K562 (cell line): ENCODE measurements around the gene SOCS3. TPM values are rescaled to one million over a fixed set of nuclear protein-coding genes. Genes with fewer than 3 reads are reported as not detected.
A peak's percentile ranks its signal among the peaks of the same experiment; 100 is the strongest.
"Not testable (repeated sequence)": the region's sequence is repeated elsewhere in the genome, so short reads cannot be mapped to it uniquely, and the experiment has no call there.

Experiments used
- ATAC-seq: fragments of 200-7000 bp; cut with Tn5 transposase; 3 replicates; pipeline ENCODE4 v1.9.1; 2020; ENCODE audit warnings: moderate library complexity
- BruUV-seq: library from RNA; stranded (reverse); fragments of 400-500 nt; replicated peaks from 2 replicates; lab custom pipeline; 2021; lab: Mats Ljungman, UMichigan
- CTCF ChIA-PET: fragments of 300-600 bp; formaldehyde crosslinking; extraction: SDS; loops from one replicate; lab custom pipeline; 2021; ENCODE audit warnings: low intra/inter-chr PET ratio; lab: Yijun Ruan, JAX
- POLR2A ChIA-PET: fragments of 300-600, 350-650 bp; sonication (Branson Sonifier 250); formaldehyde crosslinking; extraction: SDS; loops from one replicate; lab custom pipeline; 2021; ENCODE audit warnings: antibody characterized with exemption, inconsistent platforms; lab: Yijun Ruan, JAX
- DNase-seq, 4 experiments: peaks; one replicate each; pipeline versions ENCODE4 v3.0.0 to v3.0.0-alpha.2; 2011 to 2018; ENCODE audit warnings: low spot score in 3 of 4, mixed read lengths in 3 of 4; ENCODE audit errors: extremely low read depth in 1 of 4
- FAIRE-seq: peaks from 2 replicates; lab custom pipeline; 2011; peaks lifted over from hg19 to GRCh38; lab: Jason Lieb, UNC
- H2AFZ ChIP-seq: 2 replicates; pipeline ENCODE4 v1.6.0; 2011; ENCODE audit warnings: low read depth, low read length, control low read depth, inconsistent platforms
- H3K27ac ChIP-seq: fragments of 200-600 bp; 3 replicates; pipeline ENCODE4 v1.8.0; 2011; ENCODE audit warnings: low read depth, mild to moderate bottlenecking, control low read depth, inconsistent platforms, low read length, moderate library complexity, mixed read lengths; ENCODE audit errors: extremely low read depth
- H3K27me3 ChIP-seq, 2 experiments: fragments of 300-600 bp in 1 of 2; 2 replicates in 1 of 2; 3 replicates in 1 of 2; pipeline versions ENCODE4 v1.6.0 to v1.8.0; 2011; ENCODE audit warnings: inconsistent platforms in 2 of 2, low read length in 2 of 2, mild to moderate bottlenecking in 1 of 2, mixed read lengths in 1 of 2, moderate library complexity in 1 of 2; ENCODE audit not compliant: control insufficient read depth in 2 of 2, insufficient read depth in 2 of 2
- H3K36me3 ChIP-seq: fragments of 300-600 bp; 3 replicates; pipeline ENCODE4 v1.8.0; 2011; ENCODE audit warnings: mild to moderate bottlenecking, low read length, inconsistent platforms; ENCODE audit not compliant: control insufficient read depth, insufficient read depth
- H3K4me1 ChIP-seq, 2 experiments: fragments of 200-600 bp in 1 of 2; replicated peaks in 1 of 2; 2 replicates in 1 of 2; 3 replicates in 1 of 2; pipeline versions ENCODE4 v1.5.1 to v1.8.0; 2011; ENCODE audit warnings: inconsistent platforms in 2 of 2, low read length in 2 of 2, mild to moderate bottlenecking in 1 of 2, mixed read lengths in 1 of 2, moderate library complexity in 1 of 2; ENCODE audit not compliant: control insufficient read depth in 2 of 2, insufficient read depth in 2 of 2
- H3K4me2 ChIP-seq: 2 replicates; pipeline ENCODE4 v1.6.1; 2011; ENCODE audit warnings: low read length, control low read depth, inconsistent platforms, mixed read lengths; ENCODE audit not compliant: insufficient read depth
- H3K4me3 ChIP-seq: fragments of 200-600 bp; sonication (generic), shearing (Covaris generic); 2 replicates; pipeline ENCODE4 v1.5.1; 2016; ENCODE audit warnings: control low read depth, inconsistent platforms
- H3K79me2 ChIP-seq: fragments of 200-600 bp; 3 replicates; pipeline ENCODE4 v1.8.0; 2011; ENCODE audit warnings: low read length, inconsistent platforms; ENCODE audit not compliant: control insufficient read depth, insufficient read depth
- H3K9ac ChIP-seq, 2 experiments: 2 replicates each; pipeline versions ENCODE4 v1.6.0 to v1.6.1; 2011; ENCODE audit warnings: low read depth in 2 of 2, low read length in 2 of 2, control low read depth in 1 of 2, inconsistent platforms in 1 of 2, mild to moderate bottlenecking in 1 of 2, mixed read lengths in 1 of 2; ENCODE audit not compliant: insufficient read depth in 1 of 2
- H3K9me1 ChIP-seq: one replicate; pipeline ENCODE4 v1.6.0; 2011; ENCODE audit warnings: inconsistent platforms, mild to moderate bottlenecking, low read length, moderate library complexity; ENCODE audit not compliant: control insufficient read depth, insufficient read depth
- H3K9me3 ChIP-seq: replicated peaks from 2 replicates; pipeline ENCODE4 v1.5.1; 2011; ENCODE audit warnings: low read depth, low read length, inconsistent platforms; ENCODE audit not compliant: control insufficient read depth, insufficient read depth
- H4K20me1 ChIP-seq: replicated peaks from 2 replicates; pipeline ENCODE4 v1.6.1; 2011; ENCODE audit warnings: low read length, inconsistent platforms, mixed read lengths; ENCODE audit not compliant: control insufficient read depth, insufficient read depth
- ADNP ChIP-seq: fragments of 200-800 bp; sonication (Bioruptor generic); IDR thresholded peaks from 2 replicates; pipeline ENCODE4 v1.6.1; 2016; ENCODE audit warnings: missing genetic modification characterization, missing compliant biosample characterization
- BCOR ChIP-seq: fragments of 450-650 bp; IDR thresholded peaks from 2 replicates; pipeline ENCODE4 v1.6.1; 2016
- CBX1 ChIP-seq: sonication (generic); IDR thresholded peaks from 2 replicates; pipeline ENCODE4 v1.6.1; 2016; ENCODE audit warnings: antibody characterized with exemption, low read depth, mild to moderate bottlenecking
- EGR1 ChIP-seq: fragments of 450-650 bp; conservative IDR thresholded peaks from 2 replicates; pipeline ENCODE4 v1.6.1; 2017; ENCODE audit warnings: mild to moderate bottlenecking
- KAT7 ChIP-seq: sonication (generic); formaldehyde crosslinking; IDR thresholded peaks from 2 replicates; pipeline ENCODE4 v1.8.0; 2022; ENCODE audit warnings: missing genetic modification reagents, mild to moderate bottlenecking, borderline replicate concordance
- KDM1A ChIP-seq, 2 experiments: fragments of 450-650 bp; IDR thresholded peaks; 2 replicates each; pipeline ENCODE4 v1.6.1; 2016; ENCODE audit warnings: mild to moderate bottlenecking in 2 of 2
- PTBP1 ChIP-seq: fragments of 200-400 bp; formaldehyde crosslinking; IDR thresholded peaks from 2 replicates; pipeline ENCODE4 v1.6.1; 2017; ENCODE audit warnings: low read depth, low read length
- RBM25 ChIP-seq: fragments of 200-400 bp; formaldehyde crosslinking; IDR thresholded peaks from 2 replicates; pipeline ENCODE4 v1.6.1; 2018; ENCODE audit warnings: low read length, low read depth, moderate library complexity; ENCODE audit not compliant: severe bottlenecking
- RCOR1 ChIP-seq, 2 experiments: IDR thresholded peaks; 2 replicates each; pipeline ENCODE4 v1.6.1; 2012; ENCODE audit warnings: low read depth in 2 of 2, low read length in 2 of 2, borderline replicate concordance in 1 of 2, improper control_type of control experiment in 1 of 2
- SMARCA5 ChIP-seq: fragments of 450-650 bp; IDR thresholded peaks from 2 replicates; pipeline ENCODE4 v1.6.1; 2016
- TCF7 ChIP-seq: sonication (generic); IDR thresholded peaks from 2 replicates; pipeline ENCODE4 v1.6.1; 2016; ENCODE audit warnings: antibody characterized with exemption, borderline replicate concordance
- ZFP36 ChIP-seq: fragments of 150-350 bp; IDR thresholded peaks from 2 replicates; pipeline ENCODE4 v1.6.1; 2018; ENCODE audit warnings: low read length, low read depth; ENCODE audit not compliant: partially characterized antibody
- WGBS: fragments of 100-300 bp; shearing (Covaris generic); methylation state at CpG from one replicate; pipeline ENCODE4 v1.1.6; 2016; ENCODE audit warnings: low coverage, mixed read lengths; ENCODE audit not compliant: insufficient coverage; ENCODE audit errors: missing lambda C conversion rate; 5-methylcytosine and 5-hydroxymethylcytosine counted together
- in situ Hi-C: fragments of 300-500 bp; cut with MboI; formaldehyde crosslinking; loops from 4 replicates; pipeline ENCODE4 v1.15.0; 2018; ENCODE audit warnings: inconsistent platforms, mixed read lengths
- intact Hi-C: fragments of 100-400 bp; cut with micrococcal nuclease; formaldehyde crosslinking; loops from 2 replicates; pipeline ENCODE4 v1.14.2; 2022
- polyA plus RNA-seq, 8 experiments: library from polyadenylated mRNA; depleted of rRNA in 4 of 8; stranded (reverse) in 5 of 8; unstranded in 3 of 8; fragments of >200 nt; fragmentation: Nextera tagmentation in 2 of 8; fragmentation: Illumina TruSeq in 1 of 8; extraction: Ambion mirVana in 2 of 8; extraction: Trizol in 1 of 8; gene quantifications; 2 replicates each; pipeline versions ENCODE4 v1.2.1 to v1.2.3, GENCODE V29; 2011 to 2014; ENCODE audit warnings: inconsistent platforms in 1 of 8, missing spikeins in 1 of 8
- total RNA-seq, 7 experiments: library from RNA; depleted of rRNA in 6 of 7; stranded (reverse); fragments of >200 nt in 6 of 7; fragmentation: Illumina TruSeq in 2 of 7; extraction: Trizol in 2 of 7; gene quantifications; 2 replicates each; pipeline versions ENCODE4 v1.2.1 to v1.2.3, GENCODE V29; 2011 to 2021; ENCODE audit warnings: low replicate concordance in 1 of 7
- TF ChIP-seq, protein P1 (sequence below), 2 experiments: fragments of 150-350 bp in 1 of 2; IDR thresholded peaks; 2 replicates each; pipeline ENCODE4 v1.6.1; 2012 to 2016; ENCODE audit warnings: low read depth in 2 of 2, low read length in 2 of 2, mild to moderate bottlenecking in 1 of 2, moderate library complexity in 1 of 2

The SOCS3 gene
- total and polyA plus RNA-seq, 9 of the 15 experiments (the other 6 are each of a cell fraction or from before 2014, with no cell fraction given) = 0.56 to 38.9 (median 13.7) TPM

DNA sequence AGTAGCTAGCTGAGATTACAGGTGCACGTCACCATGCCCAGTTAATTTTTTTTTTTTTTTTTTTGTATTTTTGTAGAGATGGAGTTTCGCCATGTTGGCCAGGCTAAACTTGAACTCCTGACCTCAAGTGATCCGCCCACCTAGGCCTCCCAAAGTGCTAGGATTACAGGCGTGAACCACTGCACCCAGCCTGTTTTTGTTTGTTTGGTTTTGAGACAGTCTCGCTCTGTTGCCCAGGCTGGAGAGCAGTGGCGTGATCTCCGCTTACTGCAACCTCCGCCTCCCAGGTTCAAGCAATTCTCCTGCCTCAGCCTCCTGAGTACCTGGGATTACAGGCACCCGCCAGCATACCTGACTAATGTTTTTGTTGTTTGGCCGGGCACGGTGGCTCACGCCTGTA lies 28.5 kb downstream of the SOCS3 start:
- peaks cover 0 to 11% of the 10 kb centered on the region in 2 experiments; a peak in 4 of 5 replicates for H3K4me1 ChIP-seq
- TF ChIP-seq EGR1 = 0 out of 2 replicates have a peak, but pooled peaks have one; percentile 23
- TF ChIP-seq, all 486 proteins: peak for 1; not testable (repeated sequence) for 485
- H3K27me3 ChIP-seq, POLR2A ChIA-PET, H3K4me2 ChIP-seq, H3K27ac ChIP-seq, BruUV-seq, H2AFZ ChIP-seq, DNase-seq, H4K20me1 ChIP-seq, intact Hi-C loops, H3K9ac ChIP-seq, H3K36me3 ChIP-seq, FAIRE-seq, H3K9me3 ChIP-seq, H3K4me3 ChIP-seq, ATAC-seq, in situ Hi-C loops, H3K9me1 ChIP-seq, H3K79me2 ChIP-seq, CTCF ChIA-PET: not testable (repeated sequence)
- 72% methylated on average over 11 of the region's 12 CpGs for WGBS

DNA sequence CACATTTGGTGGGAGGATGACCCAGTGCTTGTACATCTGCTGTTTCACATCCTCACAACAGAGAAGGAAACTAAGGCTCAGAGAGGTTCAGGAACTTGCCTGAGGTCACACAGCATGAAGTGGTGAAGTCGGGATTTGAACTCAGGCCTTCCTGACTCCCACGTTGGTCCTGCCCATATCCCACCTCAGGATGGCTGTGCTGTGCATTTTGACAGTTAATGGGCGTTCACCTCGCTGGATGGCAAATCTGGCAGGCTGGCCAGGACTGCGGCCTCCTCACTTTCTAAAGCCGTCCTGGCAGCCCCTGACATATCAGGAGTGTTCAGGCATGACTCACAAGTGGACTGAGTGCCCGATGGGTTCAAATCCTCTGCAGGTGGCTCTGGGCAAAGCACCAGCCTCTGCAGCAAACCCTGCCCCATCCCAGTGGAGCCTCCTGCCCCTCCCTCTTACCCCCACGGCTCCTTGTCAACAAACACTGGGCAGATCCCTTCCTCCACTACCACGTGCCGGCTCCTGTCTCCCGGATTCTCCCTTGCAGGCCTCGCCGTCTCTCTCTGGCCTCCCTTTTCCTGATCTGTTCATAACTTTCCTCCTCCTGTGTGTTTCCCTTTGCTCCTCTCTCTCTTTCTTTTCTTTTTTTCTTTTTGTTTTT lies 29.2 kb downstream of the SOCS3 start:
- Histone ChIP-seq H3K9me3 (no peaks in the 10 kb centered on the region), H3K36me3 (no peaks in the 10 kb centered on the region), H3K4me3 (no peak overlapping the region), H3K79me2 (no peaks in the 10 kb centered on the region), H3K27me3 (no peaks in the 10 kb centered on the region), H3K4me1 (peaks cover 0 to 11% of the 10 kb centered on the region in 2 experiments; a peak in 4 of 5 replicates), H3K4me2 (no peak overlapping the region), H3K27ac (no peak overlapping the region), H4K20me1 (no peaks in the 10 kb centered on the region), H2AFZ (no peak overlapping the region), H3K9me1 (no peaks in the 10 kb centered on the region), H3K9ac (no peak overlapping the region)
- DNase-seq (no peak), FAIRE-seq (no peak), ATAC-seq (no peak)
- BruUV-seq = no TSS peak
- 46% methylated on average over 13 of the region's 13 CpGs for WGBS
- in situ Hi-C loops (no loop called here), intact Hi-C loops (no loop called here)
- POLR2A ChIA-PET = no interaction called here
- CTCF ChIA-PET = no interaction called here
- TF ChIP-seq BCOR (peak; percentile 96), RCOR1 (IDR thresholded peaks at IDR 0.05; ENCODE audit: borderline replicate concordance in 1 of 2, low read depth in 2 of 2, low read length in 2 of 2) (peak in 1 of 2 experiments; percentile 77; a peak in 3 of 4 replicates), RBM25 (peak; percentile 94), PTBP1 (peak; percentile 84; the same call in 1 of the 2 replicates), CBX1 (peak; percentile 91; the same call in 1 of the 2 replicates), KDM1A (IDR thresholded peaks at IDR 0.05) (peak; percentile 78 to 91), ADNP (peak; percentile 85), TCF7 (no peak), KAT7 (CRISPR knock-in tag) (no peak), ZFP36 (peak; percentile 92), SMARCA5 (peak; percentile 93)
- TF ChIP-seq, protein P1, sequence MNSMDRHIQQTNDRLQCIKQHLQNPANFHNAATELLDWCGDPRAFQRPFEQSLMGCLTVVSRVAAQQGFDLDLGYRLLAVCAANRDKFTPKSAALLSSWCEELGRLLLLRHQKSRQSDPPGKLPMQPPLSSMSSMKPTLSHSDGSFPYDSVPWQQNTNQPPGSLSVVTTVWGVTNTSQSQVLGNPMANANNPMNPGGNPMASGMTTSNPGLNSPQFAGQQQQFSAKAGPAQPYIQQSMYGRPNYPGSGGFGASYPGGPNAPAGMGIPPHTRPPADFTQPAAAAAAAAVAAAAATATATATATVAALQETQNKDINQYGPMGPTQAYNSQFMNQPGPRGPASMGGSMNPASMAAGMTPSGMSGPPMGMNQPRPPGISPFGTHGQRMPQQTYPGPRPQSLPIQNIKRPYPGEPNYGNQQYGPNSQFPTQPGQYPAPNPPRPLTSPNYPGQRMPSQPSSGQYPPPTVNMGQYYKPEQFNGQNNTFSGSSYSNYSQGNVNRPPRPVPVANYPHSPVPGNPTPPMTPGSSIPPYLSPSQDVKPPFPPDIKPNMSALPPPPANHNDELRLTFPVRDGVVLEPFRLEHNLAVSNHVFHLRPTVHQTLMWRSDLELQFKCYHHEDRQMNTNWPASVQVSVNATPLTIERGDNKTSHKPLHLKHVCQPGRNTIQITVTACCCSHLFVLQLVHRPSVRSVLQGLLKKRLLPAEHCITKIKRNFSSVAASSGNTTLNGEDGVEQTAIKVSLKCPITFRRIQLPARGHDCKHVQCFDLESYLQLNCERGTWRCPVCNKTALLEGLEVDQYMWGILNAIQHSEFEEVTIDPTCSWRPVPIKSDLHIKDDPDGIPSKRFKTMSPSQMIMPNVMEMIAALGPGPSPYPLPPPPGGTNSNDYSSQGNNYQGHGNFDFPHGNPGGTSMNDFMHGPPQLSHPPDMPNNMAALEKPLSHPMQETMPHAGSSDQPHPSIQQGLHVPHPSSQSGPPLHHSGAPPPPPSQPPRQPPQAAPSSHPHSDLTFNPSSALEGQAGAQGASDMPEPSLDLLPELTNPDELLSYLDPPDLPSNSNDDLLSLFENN (IDR thresholded peaks at IDR 0.05; ENCODE audit: low read depth in 2 of 2, low read length in 2 of 2) = no peak
